Activated CD8-positive, alpha-beta memory T cell treated with anti-CD3 and anti-CD28 coated beads for 48 hours (primary cell): ENCODE data around the gene TUBA3D.
"Not testable (repeated sequence)": the region's sequence is repeated elsewhere in the genome, so short reads cannot be mapped to it uniquely, and the experiment has no call there.

Experiments
- DNase-seq, 3 experiments: peaks; one replicate each; pipeline ENCODE4 v3.0.0-alpha.2; 2020; ENCODE audit warnings: low read depth in 2 of 3, low spot score in 2 of 3

The TUBA3D gene

GRCh38 chr2:131475831-131476230 lies at the start of gene TUBA3D:
Gene TUBA3D, plus strand, starts transcription at chr2:131476119. Its CDS starts 81 bp downstream, at chr2:131476200.
- DNase-seq, result no peak

GRCh38 chr2:131426727-131427126 lies 49.2 kb upstream of the TUBA3D start:
- no peak for DNase-seq

- DNase-seq, result no peak
These were observed 44.6 kb upstream of the TUBA3D start for GRCh38 chr2:131431336-131431735.

DNA sequence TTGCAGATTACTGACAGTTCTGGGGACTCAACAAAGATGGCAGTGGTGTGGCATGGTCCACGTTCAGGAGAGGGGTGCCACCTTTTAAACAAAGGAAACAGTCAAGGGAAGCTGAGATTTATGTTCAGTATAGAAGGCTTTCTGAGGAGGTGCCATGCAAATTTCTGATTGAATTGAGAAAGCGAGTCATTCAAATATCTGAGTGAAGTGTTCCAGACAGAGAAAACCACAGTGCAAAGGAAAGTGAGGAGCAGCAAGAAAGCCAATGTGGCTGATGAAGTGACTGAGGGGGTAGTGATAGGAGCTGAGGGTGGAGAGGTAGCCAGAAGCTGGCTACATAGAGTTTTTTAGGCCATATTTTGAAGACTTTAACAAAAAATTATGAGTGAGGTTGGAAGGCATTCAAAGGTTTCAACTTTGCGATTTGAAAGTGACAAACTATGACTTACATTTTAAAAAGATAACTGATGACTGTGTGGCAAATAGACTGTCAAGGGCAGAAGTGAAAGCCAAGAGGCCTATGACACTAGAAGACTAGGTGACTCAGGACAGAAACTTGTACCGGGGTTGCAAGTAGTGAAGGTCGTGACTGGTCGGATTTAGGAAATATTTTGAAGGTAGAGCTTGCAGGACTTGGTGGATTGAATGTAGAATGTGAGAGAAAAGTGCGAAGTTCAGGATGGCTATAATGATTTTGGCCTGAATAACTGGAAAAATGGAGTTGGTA lies 35.0 kb upstream of the TUBA3D start:
- DNase-seq, result not testable (repeated sequence)

- not testable (repeated sequence) for DNase-seq
These were observed 31.0 kb upstream of the TUBA3D start for GRCh38 chr2:131444736-131445514.

DNA sequence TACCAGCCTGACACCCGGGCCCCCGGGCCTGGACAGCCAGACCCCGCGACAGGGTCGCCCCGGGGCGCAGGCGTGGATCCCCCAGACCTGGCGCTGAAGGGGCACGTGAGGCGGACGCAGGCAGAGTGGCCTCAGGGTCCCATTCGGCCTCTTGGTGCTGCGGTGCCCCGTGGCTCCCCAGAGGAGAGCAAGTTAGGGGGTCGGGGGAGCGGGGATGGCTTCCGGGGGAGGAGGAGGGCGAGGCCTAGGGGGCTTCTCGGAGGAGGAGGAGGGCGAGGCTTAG lies 30.5 kb upstream of the TUBA3D start:
- DNase-seq, result not testable (repeated sequence)

GRCh38 chr2:131445896-131446295 lies 30.0 kb upstream of the TUBA3D start:
- DNase-seq, result no peak

DNA sequence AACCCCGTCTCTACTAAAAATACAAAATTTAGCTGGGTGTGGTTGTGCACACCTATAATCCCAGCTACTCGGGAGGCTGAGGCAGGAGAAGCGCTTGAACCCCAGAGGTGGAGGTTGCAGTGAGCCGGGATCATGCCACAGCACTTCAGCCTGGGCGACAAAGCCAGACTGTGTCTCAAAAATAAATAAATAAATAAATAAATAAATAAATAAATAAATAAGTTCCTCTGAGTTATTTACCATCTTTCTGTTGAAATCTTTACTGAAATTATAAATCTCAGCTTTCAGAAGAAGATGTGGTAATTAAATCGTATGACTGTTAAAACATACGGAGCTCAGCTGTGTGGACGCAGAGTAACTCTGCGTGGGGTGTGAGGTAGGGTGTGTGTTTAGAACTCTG lies 27.9 kb upstream of the TUBA3D start:
- not testable (repeated sequence) for DNase-seq

DNA sequence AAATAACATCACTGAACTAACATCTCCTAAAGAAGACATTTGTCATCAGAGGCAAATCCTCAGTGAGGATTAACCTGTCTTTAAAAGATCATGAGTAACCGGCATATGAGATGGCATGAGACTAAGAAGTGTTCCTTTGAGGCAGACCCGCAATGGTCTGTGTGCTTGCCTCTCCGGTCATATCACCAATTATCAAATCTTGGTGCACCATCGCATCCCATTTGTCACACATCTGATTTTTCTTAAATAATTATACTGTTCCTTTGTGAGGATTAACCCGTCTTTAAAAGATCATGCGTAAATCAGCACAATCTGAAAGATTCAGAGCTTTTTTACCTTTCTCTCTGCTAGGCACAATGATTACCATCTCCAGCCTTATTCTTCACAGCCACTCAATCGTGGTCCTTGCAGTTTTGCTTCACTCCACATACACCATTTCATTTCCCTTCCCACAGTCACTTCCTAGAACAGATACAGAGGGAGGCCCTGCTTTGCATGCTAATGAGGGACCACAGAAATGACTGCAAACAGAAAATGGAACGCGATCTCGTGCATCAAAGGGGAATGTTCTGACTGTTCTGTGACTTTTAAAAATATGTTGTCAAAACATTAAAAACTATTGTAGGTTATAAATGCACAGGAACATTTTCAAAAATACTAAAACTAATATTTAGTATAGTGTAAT lies 24.5 kb upstream of the TUBA3D start:
- not testable (repeated sequence) for DNase-seq

GRCh38 chr2:131454914-131455313 lies 21.0 kb upstream of the TUBA3D start:
- not testable (repeated sequence) for DNase-seq

DNA sequence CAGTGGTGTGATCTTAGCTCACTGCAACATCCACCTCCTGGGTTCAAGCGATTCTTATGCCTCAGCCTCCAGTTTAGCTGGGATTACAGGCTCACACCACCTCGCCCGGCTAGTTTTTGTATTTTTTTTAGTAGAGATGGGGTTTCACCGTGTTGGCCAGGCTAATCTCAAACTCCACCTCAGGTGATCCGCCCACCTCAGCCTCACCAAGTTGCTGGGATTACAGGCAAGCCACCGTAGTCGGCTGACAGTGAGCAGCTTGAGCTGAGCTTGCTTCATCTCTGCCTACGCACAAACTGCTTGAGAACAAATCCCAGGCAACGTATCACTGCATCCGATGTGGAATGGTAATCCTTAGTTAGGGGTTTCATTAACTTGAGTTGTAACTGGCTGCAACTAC lies 8.2 kb upstream of the TUBA3D start:
- not testable (repeated sequence) for DNase-seq

DNA sequence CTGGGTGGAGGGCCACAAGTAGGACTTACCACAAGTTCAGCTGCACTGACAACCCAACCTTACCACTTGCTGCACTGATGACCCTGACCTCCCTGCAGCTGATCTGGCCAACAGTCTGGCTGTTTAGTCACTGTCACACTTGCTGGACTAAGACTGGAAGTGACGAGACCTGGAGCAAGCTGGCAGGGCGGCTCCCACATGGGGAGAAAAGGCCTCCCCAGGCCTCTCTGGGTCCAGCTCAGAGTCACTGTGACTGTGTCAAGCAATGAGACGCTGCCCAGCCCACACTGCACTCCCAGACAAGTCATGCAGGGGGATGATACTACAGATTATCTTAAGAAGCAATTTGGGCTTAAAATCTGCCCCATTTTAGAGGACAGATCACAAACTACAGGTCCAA lies 5.0 kb upstream of the TUBA3D start:
- DNase-seq, result not testable (repeated sequence)

DNA sequence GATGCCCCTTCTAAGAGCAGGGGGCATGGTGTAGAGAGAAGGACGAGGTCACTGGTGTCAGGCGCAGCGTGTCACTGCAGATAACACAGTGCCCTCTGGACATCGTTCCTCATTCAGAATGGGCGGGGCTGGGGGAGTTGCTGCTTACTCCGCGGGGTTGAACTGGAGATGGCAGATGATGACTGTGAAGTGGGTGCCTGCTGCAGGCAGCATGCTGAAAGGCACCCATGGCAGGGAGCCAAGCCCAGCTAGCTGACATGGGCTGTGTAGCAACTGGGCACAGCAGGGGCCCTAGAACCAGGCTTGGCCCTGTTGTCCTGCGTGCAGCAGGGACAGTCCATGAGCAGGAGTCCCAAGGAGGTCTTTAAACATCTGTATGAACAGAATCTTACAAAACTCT lies 4.3 kb upstream of the TUBA3D start:
- not testable (repeated sequence) for DNase-seq

GRCh38 chr2:131473266-131473665 lies 2.7 kb upstream of the TUBA3D start:
- not testable (repeated sequence) for DNase-seq

DNA sequence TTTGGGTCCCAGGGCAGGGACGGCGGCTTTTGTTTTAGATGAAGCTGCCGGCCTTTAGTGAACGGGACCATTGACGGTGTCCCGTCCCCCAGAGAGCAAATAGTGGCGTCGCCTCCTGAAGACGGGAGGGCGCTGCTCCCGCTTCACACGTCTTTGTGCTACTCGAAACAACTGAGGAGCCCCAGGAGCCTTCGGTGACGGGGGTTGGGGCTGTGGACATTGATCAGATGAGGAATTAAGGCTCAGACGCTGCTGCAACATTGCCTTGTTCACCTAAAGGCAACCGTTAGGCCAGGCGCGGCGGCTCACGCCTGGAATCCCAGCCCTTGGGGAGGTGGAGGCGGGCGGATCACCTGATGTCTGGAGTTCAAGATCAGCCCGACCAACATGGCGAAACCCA lies 444 bp downstream of the TUBA3D start:
- not testable (repeated sequence) for DNase-seq

GRCh38 chr2:131477227-131477626 lies 1.3 kb downstream of the TUBA3D start:
- DNase-seq, result not testable (repeated sequence)

DNA sequence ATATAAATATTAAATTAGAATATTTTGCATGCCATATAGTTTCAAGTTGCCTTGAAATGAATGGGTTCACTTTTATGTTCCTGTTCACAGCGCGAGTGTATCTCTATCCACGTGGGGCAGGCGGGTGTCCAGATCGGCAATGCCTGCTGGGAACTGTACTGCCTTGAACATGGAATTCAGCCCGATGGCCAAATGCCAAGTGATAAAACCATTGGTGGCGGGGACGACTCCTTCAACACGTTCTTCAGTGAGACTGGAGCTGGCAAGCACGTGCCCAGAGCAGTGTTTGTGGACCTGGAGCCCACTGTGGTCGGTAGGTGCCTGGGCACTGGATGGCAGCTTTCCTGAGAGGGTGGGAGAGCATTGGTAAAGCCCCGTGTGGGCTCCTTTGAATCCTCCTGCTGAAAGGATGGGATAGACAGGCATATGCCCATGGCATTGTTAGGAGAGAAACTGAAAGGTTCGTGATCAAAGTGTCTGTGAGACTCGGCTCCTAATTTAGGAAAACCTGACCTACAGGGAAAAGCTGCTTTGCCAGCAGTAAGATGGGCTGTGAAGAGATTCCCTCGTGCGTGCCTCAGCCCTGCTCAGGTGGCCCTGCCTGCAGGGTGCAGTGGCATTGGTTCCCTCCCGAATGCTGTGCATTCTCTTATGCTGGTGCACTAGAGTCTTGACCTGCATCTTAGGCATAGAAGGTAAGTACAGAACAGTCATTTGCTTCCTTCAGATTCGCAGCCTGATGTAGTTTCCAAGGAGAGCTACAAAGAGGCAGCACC lies 2.3 kb downstream of the TUBA3D start:
- DNase-seq, result not testable (repeated sequence)

DNA sequence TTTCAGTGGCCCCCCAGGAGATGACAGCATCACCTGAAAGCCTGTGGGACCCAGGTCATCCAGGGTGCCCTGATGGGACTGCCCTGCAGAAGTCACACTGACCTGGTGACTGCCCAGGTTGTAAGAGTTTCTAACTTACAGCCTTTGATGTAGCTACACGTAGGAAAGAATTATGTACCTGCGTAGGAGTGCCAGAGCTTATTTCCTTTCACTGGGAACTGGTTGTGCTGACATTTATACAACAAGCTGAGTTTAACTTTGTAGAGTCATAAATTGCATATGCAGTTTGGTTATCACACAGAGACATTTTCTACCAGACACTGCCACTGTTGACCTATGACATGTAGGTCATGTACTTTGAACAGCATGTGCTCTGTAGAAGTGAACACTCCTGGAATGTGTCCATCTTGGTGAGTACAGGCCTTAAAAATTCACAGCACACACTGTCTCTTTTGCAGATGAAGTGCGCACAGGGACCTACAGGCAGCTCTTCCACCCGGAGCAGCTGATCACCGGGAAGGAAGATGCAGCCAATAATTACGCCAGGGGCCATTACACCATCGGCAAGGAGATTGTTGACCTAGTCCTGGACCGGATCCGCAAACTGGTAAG lies 3.0 kb downstream of the TUBA3D start:
- DNase-seq, result not testable (repeated sequence)

GRCh38 chr2:131480351-131480750 lies 4.4 kb downstream of the TUBA3D start:
- not testable (repeated sequence) for DNase-seq

GRCh38 chr2:131482506-131483155 lies 6.7 kb downstream of the TUBA3D start:
- not testable (repeated sequence) for DNase-seq
